ENCODE data around the gene ICA1.

ICA1 gene

DNA sequence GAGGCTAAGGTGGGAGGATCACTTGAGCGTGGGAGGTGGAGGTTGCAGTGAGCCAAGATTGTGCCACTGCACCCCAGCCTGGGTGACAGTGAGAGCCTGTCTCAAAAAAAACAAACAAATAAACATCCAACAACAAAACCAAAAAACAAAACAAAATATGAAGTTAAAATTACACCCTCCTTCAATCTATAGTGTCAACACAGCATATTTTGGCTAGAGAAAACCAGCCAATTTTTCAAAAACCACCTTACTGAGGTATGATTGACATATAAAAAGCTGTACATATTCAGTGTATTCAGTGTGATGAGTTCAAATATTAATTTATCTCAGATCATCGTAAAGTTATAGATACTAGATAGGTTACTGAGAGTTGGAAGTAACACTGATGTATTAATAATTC, 102.4 kb downstream of the ICA1 start:
- no peak for DNase-seq (ENCODE audit: low read depth)

GRCh38 chr7:8157296-8157695, 104.7 kb downstream of the ICA1 start:
- no peak for DNase-seq (ENCODE audit: low read depth)

DNA sequence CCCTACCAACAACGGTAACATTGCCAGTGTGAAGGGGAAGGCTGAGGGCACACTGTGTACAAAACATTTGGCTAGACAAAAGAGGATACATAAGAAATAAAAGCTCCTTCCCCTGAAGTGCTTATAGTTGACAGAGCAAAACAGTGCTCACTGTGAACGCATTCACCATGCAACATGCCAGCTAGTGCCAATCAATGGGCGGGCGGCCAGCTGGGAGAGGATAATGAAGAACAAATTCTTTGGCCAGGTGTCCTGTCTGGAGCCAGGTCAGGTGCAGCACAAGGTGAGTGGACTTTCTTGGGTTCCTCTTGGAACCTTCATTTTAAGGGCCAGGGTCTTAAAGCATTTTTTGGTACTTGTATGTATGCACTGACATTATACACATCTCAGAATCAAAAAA, 106.1 kb downstream of the ICA1 start:
- DNase-seq (ENCODE audit: low read depth) = no peak

DNA sequence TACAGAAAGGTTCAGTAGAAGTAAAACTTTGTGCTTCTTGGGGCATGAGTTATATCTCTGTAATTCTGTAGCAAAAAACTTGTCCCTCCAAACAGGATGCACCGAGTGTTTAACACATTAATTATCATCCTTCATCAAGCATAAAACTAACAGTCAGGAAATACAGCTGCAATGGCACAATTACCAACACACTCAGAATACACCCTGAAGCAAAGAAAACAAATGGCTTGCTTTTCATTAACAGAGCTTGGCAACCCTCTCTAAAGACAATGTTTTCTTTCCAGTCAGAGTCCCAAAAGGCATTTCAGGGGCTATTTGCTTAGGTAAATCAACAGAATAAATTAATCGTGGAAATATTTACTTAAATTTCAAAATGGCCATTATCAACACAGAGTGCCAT, 107.7 kb downstream of the ICA1 start:
- no peak for DNase-seq (ENCODE audit: low read depth)

DNA sequence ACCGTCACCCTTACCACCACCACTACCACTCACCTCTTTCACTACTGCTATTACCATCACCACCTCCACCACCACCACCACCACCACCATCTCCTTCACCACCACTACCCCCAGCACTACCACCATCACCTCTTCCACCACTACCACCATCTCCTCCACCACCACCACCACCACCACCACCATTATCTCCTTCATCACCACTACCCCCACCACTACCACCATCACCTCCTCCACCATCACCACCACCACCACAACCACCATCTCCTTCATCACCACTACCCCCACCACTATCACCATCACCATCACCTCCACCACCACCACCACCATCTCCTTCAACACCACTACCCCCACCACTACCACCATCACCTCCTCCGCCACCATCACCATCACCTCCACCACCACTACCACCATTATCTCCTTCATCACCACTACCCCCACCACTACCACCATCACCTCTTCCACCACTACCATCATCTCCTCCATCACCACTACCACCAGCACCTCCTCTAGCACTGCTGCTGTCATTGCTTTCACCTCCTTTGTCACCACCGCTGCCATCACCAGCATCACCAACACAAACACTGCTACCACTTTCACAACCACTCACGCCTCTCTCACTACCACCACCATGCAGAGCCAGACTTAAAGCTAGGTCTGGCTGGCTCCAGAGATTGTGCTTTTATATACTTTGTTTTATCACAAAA, 109.3 kb downstream of the ICA1 start:
- no peak for DNase-seq (ENCODE audit: low read depth)

GRCh38 chr7:8151161-8151725, 110.7 kb downstream of the ICA1 start:
- DNase-seq (ENCODE audit: low read depth) = no peak

DNA sequence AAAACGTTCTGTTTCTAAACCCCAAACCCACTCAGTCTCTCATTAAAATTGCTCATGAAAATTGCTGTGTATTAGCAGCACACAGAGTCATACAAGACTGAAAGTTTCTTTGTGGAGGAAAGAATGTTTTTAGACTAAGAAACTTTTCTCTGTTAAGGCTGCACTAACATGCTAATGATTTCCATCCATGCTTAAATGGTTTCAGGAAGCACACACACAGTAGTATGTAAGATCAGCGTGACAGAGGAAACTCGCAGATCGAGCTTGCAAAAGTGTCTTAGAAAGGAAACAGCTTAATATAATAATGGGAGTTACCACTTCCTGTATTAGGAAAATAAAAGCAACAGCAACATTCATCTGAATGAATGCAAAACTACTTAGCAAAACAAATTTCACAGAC, 112.7 kb downstream of the ICA1 start:
- no peak for DNase-seq (ENCODE audit: low read depth)

DNA sequence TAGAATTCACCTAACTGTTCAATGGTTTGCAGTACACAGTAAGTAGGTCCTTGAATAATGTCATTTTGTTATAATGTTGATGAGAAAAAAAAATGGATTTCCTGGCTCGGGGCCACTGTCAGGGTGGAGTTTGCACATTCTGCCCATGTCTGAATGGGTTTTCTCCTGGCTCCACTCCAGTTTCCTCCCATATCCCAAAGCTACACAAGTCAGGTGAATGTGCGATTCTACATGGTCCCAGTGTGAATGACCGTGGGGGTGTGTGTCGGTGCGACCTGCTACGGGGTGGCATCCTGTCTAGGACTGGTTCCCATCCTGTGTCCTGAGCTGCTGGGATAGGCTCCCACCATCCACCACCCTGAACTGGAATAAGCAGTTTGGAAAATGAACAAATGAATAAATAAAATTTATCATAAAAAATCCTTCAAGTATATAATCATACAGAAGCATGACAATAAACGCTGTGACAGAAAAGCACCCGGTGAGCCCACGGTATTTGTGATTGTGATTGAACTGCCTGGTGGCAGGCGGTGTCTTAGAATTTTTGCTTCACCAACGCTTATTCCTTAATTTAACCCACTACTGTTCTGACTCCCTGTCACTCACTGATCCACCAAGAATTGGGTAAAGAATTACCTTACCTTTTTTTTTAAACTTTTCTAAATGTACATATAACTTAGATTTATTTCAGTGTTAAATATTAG, 114.1 kb downstream of the ICA1 start:
- no peak for DNase-seq (ENCODE audit: low read depth)

- no peak for DNase-seq (ENCODE audit: low read depth)
Observed at GRCh38 chr7:8146788-8147413, 115.1 kb downstream of the ICA1 start.

DNA sequence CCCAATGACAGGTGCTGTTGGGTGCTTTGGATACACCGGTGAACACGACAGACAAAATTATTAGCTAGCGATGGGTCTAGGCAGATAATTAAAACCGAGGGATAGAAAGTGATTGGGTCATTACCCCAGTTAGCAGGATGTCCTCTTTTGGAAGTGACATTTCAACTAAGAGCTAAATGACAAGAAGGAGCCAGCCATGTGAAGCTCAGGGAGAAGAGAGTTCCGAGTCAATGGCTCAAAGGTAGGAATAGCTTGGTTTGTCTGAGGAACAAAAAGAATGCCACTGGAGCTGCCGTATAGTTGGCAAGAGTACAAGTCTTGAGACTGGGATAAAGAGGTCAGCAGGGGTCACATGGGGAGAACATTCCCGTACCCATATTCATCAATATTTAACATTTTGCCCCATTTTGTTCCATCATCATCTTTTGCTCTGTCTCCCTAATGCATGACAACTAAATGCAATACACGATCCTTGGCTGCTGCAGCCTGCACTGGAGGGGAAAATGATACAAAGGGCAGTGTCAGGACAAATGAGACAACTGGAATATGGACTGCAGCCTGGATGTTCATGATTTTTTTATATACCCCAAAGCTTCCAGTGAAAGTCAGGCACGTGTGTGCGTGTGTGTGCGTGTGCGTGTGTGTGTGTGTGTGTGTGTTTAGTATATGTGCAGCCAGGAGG, 115.7 kb downstream of the ICA1 start:
- no peak for DNase-seq (ENCODE audit: low read depth)

- DNase-seq (ENCODE audit: low read depth) = no peak
Observed at GRCh38 chr7:8144856-8145255, 117.1 kb downstream of the ICA1 start.

DNA sequence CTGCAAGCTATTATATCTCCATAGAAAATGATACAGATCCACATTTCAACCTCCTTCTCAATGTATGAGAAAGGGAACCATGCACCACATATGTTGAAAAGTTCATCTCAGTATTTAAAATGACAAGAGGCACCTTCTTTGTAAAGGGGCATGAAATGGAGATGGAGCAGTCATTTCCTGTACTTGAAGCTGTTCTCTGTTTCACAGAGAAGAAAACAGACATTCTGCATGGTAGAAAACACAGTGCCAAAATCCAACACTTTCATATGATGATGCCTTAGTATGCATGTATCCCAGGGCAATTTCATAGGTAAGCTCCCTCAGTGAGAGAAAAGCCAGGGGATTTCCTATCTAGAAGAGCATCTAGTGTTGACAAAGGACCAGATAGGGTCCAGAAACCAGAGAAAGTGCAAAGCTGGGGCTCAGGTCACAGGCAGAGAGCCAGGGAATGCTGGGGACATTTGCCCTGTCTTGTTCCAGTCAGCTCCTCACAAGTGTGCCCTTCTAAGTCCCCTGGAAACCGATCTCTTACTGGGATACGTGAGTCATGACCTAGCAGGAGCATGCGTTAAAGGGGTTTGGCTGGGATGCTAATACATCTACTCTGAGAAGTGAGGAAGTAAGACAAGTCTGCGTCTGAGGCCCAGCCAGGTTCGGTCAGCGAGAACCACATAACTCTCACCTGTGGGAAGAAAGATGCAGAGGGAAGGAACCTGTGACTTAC, 118.7 kb downstream of the ICA1 start:
- no peak for DNase-seq (ENCODE audit: low read depth)

DNA sequence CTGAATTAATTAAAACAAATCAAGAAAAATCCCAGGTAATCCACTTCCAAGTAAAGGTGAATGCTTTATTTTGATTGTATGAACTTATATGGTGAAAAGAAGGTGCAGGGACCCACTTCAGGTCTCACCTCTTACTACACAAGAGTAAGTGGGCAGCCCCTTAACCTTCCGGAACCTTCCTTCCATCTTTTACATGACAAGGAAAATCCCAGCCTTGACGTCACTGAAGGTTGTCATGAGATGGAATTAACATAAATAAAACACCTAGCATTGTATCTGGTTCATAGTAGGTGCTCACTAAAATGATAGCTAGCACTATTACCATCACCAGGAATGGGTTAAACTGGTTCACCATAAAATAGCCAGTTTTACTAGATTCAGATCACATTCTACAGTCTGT, 119.5 kb downstream of the ICA1 start:
- no peak for DNase-seq (ENCODE audit: low read depth)

- DNase-seq (ENCODE audit: low read depth) = no peak
Observed at GRCh38 chr7:8141070-8141469, 120.9 kb downstream of the ICA1 start.

DNA sequence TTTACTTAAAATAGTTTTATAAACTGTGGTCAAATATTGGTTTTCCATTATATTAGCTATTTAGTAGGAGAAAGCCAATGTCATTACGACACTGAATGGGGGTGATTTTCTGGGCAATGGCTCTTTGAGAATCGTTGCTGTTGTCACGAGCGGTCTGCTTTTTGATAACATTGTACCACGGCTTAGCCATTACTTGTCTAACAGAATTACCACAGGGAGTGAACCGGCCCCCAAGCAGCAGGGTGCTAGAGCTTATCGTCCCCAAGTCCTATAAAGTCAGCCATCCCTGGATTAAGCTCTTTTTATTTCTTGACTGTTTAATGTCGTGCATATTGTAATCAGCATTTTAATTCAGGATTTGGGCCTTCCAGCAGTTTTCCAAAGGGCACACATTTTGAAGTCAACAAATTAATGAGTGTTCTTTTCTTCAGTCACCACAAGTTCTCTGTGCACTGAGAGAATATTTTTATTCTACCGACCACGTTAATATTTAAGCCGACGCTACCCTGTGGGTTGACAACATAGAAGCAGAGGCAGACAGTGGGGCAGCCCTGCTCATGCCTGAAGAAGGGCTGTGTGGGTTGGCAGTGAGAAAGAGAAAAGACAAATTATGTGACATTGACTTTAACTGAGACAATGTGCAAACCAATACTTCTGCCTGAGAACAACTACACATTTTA, 125.8 kb downstream of the ICA1 start:
- no peak for DNase-seq (ENCODE audit: low read depth)

- DNase-seq (ENCODE audit: low read depth) = no peak
Observed at GRCh38 chr7:8135417-8135816, 126.5 kb downstream of the ICA1 start.

GRCh38 chr7:8134089-8134733, 127.8 kb downstream of the ICA1 start:
- no peak for DNase-seq (ENCODE audit: low read depth)

DNA sequence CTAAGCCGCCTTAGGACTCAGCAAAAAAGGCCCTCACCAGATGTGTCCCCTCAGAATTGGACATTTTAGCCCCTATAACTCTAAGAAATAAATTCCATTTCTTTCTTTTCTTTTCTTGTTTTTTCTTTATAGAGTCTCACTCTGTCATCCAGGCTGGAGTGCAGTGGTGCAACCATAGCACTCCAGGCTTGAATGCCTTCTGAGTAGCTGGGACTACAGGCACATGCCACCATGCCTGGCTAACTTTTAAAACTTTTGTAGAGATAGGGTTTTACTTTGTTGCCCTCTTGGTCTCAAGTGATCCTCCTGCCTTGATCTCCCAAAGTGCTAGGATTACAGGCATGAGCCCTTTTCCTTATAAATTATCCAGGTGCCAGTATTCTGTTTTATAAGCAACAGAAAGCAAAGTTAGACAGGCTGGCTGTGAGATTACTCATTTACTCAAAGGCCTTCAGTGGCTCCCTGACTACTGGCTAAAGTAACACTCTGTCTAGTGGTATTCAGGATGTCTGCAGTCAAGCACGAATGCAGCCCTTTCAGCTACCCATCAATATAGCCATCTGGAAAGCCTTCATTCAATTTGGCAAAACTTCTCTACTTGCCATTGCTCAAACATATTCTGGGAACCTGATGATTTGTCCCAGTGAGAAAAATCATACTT, 128.6 kb downstream of the ICA1 start:
- no peak for DNase-seq (ENCODE audit: low read depth)

DNA sequence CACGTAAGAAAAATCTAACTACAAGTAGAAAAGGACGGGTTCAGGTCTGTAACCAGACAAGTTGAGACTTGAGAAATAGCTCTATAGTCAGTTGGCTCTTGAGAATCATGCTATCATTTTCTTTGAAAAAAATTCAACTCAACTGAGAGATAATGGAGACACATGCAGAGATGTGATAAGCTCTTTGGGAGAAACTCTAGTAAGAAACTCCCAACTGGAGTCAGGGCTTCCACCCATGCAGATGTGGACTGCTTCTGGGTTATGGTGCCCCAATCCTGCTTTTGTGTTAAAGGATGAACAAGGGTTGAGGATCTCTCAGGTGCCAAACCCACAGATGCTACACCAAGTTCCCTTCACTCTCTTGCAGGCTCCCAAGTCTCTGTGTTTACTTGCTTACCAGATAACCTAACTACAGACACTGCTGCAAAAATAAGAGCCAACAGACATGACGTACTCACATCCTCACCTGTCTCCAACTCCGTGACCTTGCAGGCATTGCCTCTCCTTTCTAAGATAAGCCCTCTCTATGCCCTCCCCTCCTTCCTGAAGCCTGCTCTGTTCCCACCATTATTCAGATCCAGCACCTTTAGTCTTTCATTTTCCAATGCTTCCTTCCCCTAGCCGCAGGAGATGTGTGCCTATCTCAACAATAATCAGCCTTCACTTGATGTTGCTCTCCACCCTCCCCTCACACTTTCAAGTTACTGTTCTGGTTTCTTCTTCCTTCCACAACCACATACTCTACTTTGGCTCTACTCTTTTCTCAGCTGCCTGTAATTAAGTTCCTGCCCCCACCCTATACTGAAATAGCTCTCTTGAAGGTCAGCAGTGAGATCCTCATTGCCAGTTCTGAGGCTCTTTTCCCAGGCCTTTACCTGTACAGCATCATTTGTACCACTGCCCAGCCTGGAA, 130.0 kb downstream of the ICA1 start:
- DNase-seq (ENCODE audit: low read depth) = no peak
